Suprapubic skin (tissue), 4 donors: ENCODE data around the gene CENPX. TPM values are rescaled to one million over a fixed set of nuclear protein-coding genes. Genes with fewer than 3 reads are reported as not detected.

Experiments
- DNase-seq, 2 donors: peaks; one replicate each; pipeline ENCODE4 v3.0.0-alpha.2; 2019; ENCODE audit warnings: low spot score in 2 of 2
- H3K27ac ChIP-seq: fragments of 200-600 bp; sonication (generic); one replicate; pipeline ENCODE4 v1.5.1; 2019
- H3K27me3 ChIP-seq: fragments of 200-600 bp; sonication (generic); one replicate; pipeline ENCODE4 v1.5.1; 2019
- H3K36me3 ChIP-seq: fragments of 200-600 bp; sonication (generic); one replicate; pipeline ENCODE4 v1.5.1; 2019
- H3K4me1 ChIP-seq: fragments of 200-600 bp; sonication (generic); one replicate; pipeline ENCODE4 v1.5.1; 2019
- H3K4me3 ChIP-seq: fragments of 200-600 bp; sonication (generic); one replicate; pipeline ENCODE4 v1.5.1; 2019; ENCODE audit warnings: mild to moderate bottlenecking
- H3K9me3 ChIP-seq: fragments of 200-600 bp; sonication (generic); one replicate; pipeline ENCODE4 v1.5.1; 2019
- EP300 ChIP-seq: sonication (generic); formaldehyde crosslinking; IDR thresholded peaks from one replicate; pipeline ENCODE4 v1.6.1; 2017; ENCODE audit warnings: antibody characterized with exemption
- POLR2A ChIP-seq, 2 donors: fragments of 450-650 bp; IDR thresholded peaks; one replicate each; pipeline ENCODE4 v1.6.1; 2017; ENCODE audit warnings: antibody characterized with exemption in 2 of 2, mild to moderate bottlenecking in 2 of 2, moderate library complexity in 2 of 2
- POLR2AphosphoS5 ChIP-seq, 3 donors: sonication (generic); formaldehyde crosslinking; IDR thresholded peaks; one replicate each; pipeline ENCODE4 v1.6.1; 2017; ENCODE audit warnings: antibody characterized with exemption in 3 of 3
- WGBS: methylation state at CpG from one replicate; pipeline ENCODE4 v1.1.5; 2018; 5-methylcytosine and 5-hydroxymethylcytosine counted together
- total RNA-seq, 4 donors: library from RNA; depleted of rRNA; stranded (reverse); fragments of >200 nt; gene quantifications; one replicate each; pipeline ENCODE4 v1.1.0, GENCODE V29; 2016
- TF ChIP-seq, protein P1 (sequence below), 2 donors: fragments of 200-600 bp in 1 of 2; fragments of 450-650 bp in 1 of 2; sonication (generic) in 1 of 2; IDR thresholded peaks; one replicate each; pipeline ENCODE4 v1.5.1; 2016 to 2019; ENCODE audit warnings: antibody characterized with exemption in 2 of 2, mild to moderate bottlenecking in 1 of 2, moderate library complexity in 1 of 2

Gene CENPX
- total RNA-seq, 4 donors from 2014 or later, result 75.8 to 81.6 (median 76.8) TPM

DNA sequence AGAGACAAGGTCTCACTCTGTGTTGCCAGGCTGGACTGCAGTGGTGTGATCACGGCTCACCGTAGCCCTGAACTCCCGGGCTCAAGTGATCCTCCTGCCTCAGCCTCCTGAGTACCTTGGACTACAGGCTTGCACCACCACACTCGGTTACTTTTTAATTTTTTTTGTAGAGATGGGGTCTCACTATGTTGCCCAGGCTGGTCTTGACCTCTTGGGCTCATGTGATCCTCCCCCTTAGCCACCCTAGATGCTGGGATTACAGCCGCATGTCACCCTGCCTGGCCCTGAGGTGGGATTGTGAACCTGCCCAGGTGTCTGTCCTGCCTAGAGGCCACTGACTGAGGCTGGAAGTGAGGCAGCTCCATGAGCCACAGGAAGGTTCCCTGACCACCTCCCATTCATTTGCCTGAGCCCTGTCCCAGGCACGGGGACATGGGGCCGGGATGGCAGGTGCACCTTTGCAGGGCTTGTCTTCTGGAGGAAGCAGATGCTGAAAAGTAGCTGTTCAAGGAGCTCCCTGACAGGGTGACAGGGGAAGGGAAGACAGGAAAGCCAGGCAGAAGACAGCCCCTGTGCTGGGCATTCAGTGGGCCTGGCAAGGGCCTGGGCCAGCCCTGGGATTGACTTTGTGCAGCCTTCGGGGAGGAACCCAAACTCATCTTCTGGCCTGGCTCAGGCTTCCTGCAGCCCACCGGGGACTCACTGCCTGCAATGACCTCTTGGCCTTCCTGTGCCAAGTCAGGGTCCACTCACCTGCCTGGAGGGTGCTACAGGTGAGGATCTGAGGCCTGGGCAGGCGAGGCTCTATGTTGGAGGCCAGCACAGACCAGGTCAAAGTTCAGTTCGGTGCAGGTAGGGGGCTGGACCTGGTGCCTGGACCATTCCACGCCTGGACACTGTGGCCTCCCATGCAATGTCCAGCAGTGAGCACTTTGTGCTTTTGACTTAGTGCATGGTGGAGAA is 53.5 kb downstream of the CENPX start:
- no peak for DNase-seq
- no peaks in the 10 kb centered on the region for H3K9me3 ChIP-seq
- H3K27me3 ChIP-seq, result peaks cover 6% of the 10 kb centered on the region
- no peak overlapping the region for H3K4me3 ChIP-seq
- no peak for TF ChIP-seq EP300
- TF ChIP-seq POLR2AphosphoS5 (IDR thresholded peaks at IDR 0.05), result no peak
- no peak for TF ChIP-seq POLR2A (IDR thresholded peaks at IDR 0.05)
- TF ChIP-seq, protein P1, sequence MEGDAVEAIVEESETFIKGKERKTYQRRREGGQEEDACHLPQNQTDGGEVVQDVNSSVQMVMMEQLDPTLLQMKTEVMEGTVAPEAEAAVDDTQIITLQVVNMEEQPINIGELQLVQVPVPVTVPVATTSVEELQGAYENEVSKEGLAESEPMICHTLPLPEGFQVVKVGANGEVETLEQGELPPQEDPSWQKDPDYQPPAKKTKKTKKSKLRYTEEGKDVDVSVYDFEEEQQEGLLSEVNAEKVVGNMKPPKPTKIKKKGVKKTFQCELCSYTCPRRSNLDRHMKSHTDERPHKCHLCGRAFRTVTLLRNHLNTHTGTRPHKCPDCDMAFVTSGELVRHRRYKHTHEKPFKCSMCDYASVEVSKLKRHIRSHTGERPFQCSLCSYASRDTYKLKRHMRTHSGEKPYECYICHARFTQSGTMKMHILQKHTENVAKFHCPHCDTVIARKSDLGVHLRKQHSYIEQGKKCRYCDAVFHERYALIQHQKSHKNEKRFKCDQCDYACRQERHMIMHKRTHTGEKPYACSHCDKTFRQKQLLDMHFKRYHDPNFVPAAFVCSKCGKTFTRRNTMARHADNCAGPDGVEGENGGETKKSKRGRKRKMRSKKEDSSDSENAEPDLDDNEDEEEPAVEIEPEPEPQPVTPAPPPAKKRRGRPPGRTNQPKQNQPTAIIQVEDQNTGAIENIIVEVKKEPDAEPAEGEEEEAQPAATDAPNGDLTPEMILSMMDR (IDR thresholded peaks at IDR 0.05), result no peak
- peaks cover 29% of the 10 kb centered on the region for H3K4me1 ChIP-seq
- no peak overlapping the region for H3K27ac ChIP-seq
- H3K36me3 ChIP-seq, result no peaks in the 10 kb centered on the region
- WGBS, result 85% methylated on average over 12 of the region's 12 CpGs

Other genes starting within 250 kb of the CENPX start
- 1 to 10 TPM in 2 of 4 donors, under 1 TPM in 2; 0.52 to 3.8 (median 1.3) TPM for gene GCGR, start 218.7 kb downstream of the CENPX start, total RNA-seq
- 10 to 100 TPM; 20.3 to 29.3 (median 27.4) TPM for gene MCRIP1, start 189.6 kb downstream of the CENPX start, total RNA-seq
- 1 to 10 TPM in 1 of 4 donors, not detected in 3; 1.3 TPM for gene PPP1R27, start 187.8 kb downstream of the CENPX start, total RNA-seq
- gene P4HB, start 162.3 kb downstream of the CENPX start, total RNA-seq, result 1,000 to 10,000 TPM in 1 of 4 donors, 100 to 1,000 TPM in 3; 521 to 1,041 (median 898) TPM
- gene ARHGDIA, start 151.5 kb downstream of the CENPX start, total RNA-seq, result 100 to 1,000 TPM; 157 to 202 (median 180) TPM
- 100 to 1,000 TPM in 2 of 4 donors, 10 to 100 TPM in 2; 43.0 to 110 (median 96.3) TPM for gene ALYREF, start 131.3 kb downstream of the CENPX start, total RNA-seq
- 100 to 1,000 TPM in 3 of 4 donors, 10 to 100 TPM in 1; 73.7 to 135 (median 121) TPM for gene ANAPC11, start 131.2 kb downstream of the CENPX start, total RNA-seq
- gene NPB, start 120.6 kb downstream of the CENPX start, total RNA-seq, result under 1 TPM in 1 of 4 donors, not detected in 3; 0.40 TPM
- gene PCYT2, start 111.5 kb downstream of the CENPX start, total RNA-seq, result 10 to 100 TPM; 23.7 to 34.2 (median 30.4) TPM
- 10 to 100 TPM; 30.7 to 52.4 (median 38.9) TPM for gene SIRT7, start 104.7 kb downstream of the CENPX start, total RNA-seq
- gene MAFG, start 95.1 kb downstream of the CENPX start, total RNA-seq, result 10 to 100 TPM; 17.1 to 21.1 (median 19.0) TPM
- 10 to 100 TPM in 1 of 4 donors, 1 to 10 TPM in 3; 3.7 to 13.1 (median 9.0) TPM for gene PYCR1, start 85.6 kb downstream of the CENPX start, total RNA-seq
- gene MYADML2, start 75.6 kb downstream of the CENPX start, total RNA-seq, result not detected
- 10 to 100 TPM in 1 of 4 donors, 1 to 10 TPM in 3; 1.1 to 11.5 (median 1.5) TPM for gene NOTUM, start 61.7 kb downstream of the CENPX start, total RNA-seq
- gene ASPSCR1, start 45.2 kb downstream of the CENPX start, total RNA-seq, result 10 to 100 TPM; 17.9 to 25.6 (median 21.6) TPM
- 10 to 100 TPM; 14.1 to 18.7 (median 15.4) TPM for gene LRRC45, start 427 bp upstream of the CENPX start, total RNA-seq
- 10 to 100 TPM; 13.7 to 34.1 (median 14.8) TPM for gene RAC3, start 8.8 kb upstream of the CENPX start, total RNA-seq
- 100 to 1,000 TPM; 160 to 267 (median 222) TPM for gene DCXR, start 14.8 kb upstream of the CENPX start, total RNA-seq
- gene RFNG, start 28.9 kb upstream of the CENPX start, total RNA-seq, result 10 to 100 TPM; 46.0 to 61.0 (median 50.8) TPM
- 100 to 1,000 TPM in 2 of 4 donors, 10 to 100 TPM in 2; 72.4 to 113 (median 100) TPM for gene GPS1, start 29.0 kb upstream of the CENPX start, total RNA-seq
- gene DUS1L, start 42.9 kb upstream of the CENPX start, total RNA-seq, result 100 to 1,000 TPM in 3 of 4 donors, 10 to 100 TPM in 1; 79.3 to 176 (median 108) TPM
- gene FASN, start 75.4 kb upstream of the CENPX start, total RNA-seq, result 100 to 1,000 TPM; 278 to 464 (median 359) TPM
- gene CCDC57, start 190.0 kb upstream of the CENPX start, total RNA-seq, result 10 to 100 TPM; 16.1 to 29.8 (median 20.3) TPM
- gene SLC16A3, start 206.2 kb upstream of the CENPX start, total RNA-seq, result 1 to 10 TPM; 3.6 to 7.6 (median 4.5) TPM